Endothelial cell of umbilical vein (primary cell): ENCODE data around the gene ZNF615. TPM values are rescaled to one million over a fixed set of nuclear protein-coding genes. Genes with fewer than 3 reads are reported as not detected.

Experiments
- polyA plus RNA-seq, 4 experiments: library from polyadenylated mRNA; depleted of rRNA in 3 of 4; stranded (reverse) in 3 of 4; unstranded in 1 of 4; fragments of >200 nt; gene quantifications; 2 replicates each; pipeline versions ENCODE4 v1.2.1 to v1.2.3, GENCODE V29; 2011 to 2012; ENCODE audit warnings: missing spikeins in 1 of 4
- total RNA-seq: library from RNA; stranded (reverse); gene quantifications from 2 replicates; pipeline ENCODE4 v1.2.3, GENCODE V29; 2021

Gene ZNF615
- total and polyA plus RNA-seq, 2 donors (not counting 3 experiments of a cell fraction or from before 2014, with no cell fraction given): 1.4 to 4.5 TPM

Other genes starting within 250 kb of the ZNF615 start
- not detected in 2 replicates for gene FPR2, start 247.0 kb downstream of the ZNF615 start, total RNA-seq
- not detected in 2 replicates for gene FPR2, start 247.0 kb downstream of the ZNF615 start, polyA plus RNA-seq
- gene FPR3, start 213.1 kb downstream of the ZNF615 start, total RNA-seq: not detected in 2 replicates
- not detected in 2 replicates for gene FPR3, start 213.1 kb downstream of the ZNF615 start, polyA plus RNA-seq
- gene ZNF577, start 120.3 kb downstream of the ZNF615 start, total RNA-seq: 3.2 and 4.0 TPM in 2 replicates
- 3.1 and 4.7 TPM in 2 replicates for gene ZNF577, start 120.3 kb downstream of the ZNF615 start, polyA plus RNA-seq
- gene ZNF649, start 103.2 kb downstream of the ZNF615 start, total RNA-seq: 8.6 and 9.0 TPM in 2 replicates
- 2.0 and 2.1 TPM in 2 replicates for gene ZNF649, start 103.2 kb downstream of the ZNF615 start, polyA plus RNA-seq
- 4.4 and 6.5 TPM in 2 replicates for gene ZNF613, start 80.7 kb downstream of the ZNF615 start, total RNA-seq
- gene ZNF613, start 80.7 kb downstream of the ZNF615 start, polyA plus RNA-seq: 1.7 and 2.1 TPM in 2 replicates
- gene ZNF350, start 21.4 kb downstream of the ZNF615 start, total RNA-seq: 8.4 and 9.8 TPM in 2 replicates
- gene ZNF350, start 21.4 kb downstream of the ZNF615 start, polyA plus RNA-seq: 2.1 and 2.6 TPM in 2 replicates
- gene ZNF614, start 20.2 kb upstream of the ZNF615 start, total RNA-seq: 5.6 and 7.8 TPM in 2 replicates
- 2.1 and 2.5 TPM in 2 replicates for gene ZNF614, start 20.2 kb upstream of the ZNF615 start, polyA plus RNA-seq
- gene ZNF432, start 40.6 kb upstream of the ZNF615 start, total RNA-seq: 8.9 and 10.9 TPM in 2 replicates
- 3.5 TPM in 2 replicates for gene ZNF432, start 40.6 kb upstream of the ZNF615 start, polyA plus RNA-seq
- gene ZNF841, start 87.6 kb upstream of the ZNF615 start, total RNA-seq: 17.7 and 18.6 TPM in 2 replicates
- 5.2 and 5.5 TPM in 2 replicates for gene ZNF841, start 87.6 kb upstream of the ZNF615 start, polyA plus RNA-seq
- gene ZNF616, start 131.7 kb upstream of the ZNF615 start, total RNA-seq: 8.7 and 9.1 TPM in 2 replicates
- 1.1 and 1.7 TPM in 2 replicates for gene ZNF616, start 131.7 kb upstream of the ZNF615 start, polyA plus RNA-seq
- gene ZNF836, start 163.4 kb upstream of the ZNF615 start, total RNA-seq: 7.2 and 9.3 TPM in 2 replicates
- 2.1 and 2.6 TPM in 2 replicates for gene ZNF836, start 163.4 kb upstream of the ZNF615 start, polyA plus RNA-seq
- 253 and 257 TPM in 2 replicates for gene PPP2R1A, start 181.8 kb upstream of the ZNF615 start, total RNA-seq
- gene PPP2R1A, start 181.8 kb upstream of the ZNF615 start, polyA plus RNA-seq: 216 and 221 TPM in 2 replicates